ENCODE data around the gene HSPBP1. TPM values are rescaled to one million over a fixed set of nuclear protein-coding genes. Genes with fewer than 3 reads are reported as not detected.

HSPBP1 gene
- total and polyA plus RNA-seq, 9 of the 15 experiments (the other 6 are each of a cell fraction or from before 2014, with no cell fraction given) = 0.83 to 81.3 (median 21.8) TPM

DNA sequence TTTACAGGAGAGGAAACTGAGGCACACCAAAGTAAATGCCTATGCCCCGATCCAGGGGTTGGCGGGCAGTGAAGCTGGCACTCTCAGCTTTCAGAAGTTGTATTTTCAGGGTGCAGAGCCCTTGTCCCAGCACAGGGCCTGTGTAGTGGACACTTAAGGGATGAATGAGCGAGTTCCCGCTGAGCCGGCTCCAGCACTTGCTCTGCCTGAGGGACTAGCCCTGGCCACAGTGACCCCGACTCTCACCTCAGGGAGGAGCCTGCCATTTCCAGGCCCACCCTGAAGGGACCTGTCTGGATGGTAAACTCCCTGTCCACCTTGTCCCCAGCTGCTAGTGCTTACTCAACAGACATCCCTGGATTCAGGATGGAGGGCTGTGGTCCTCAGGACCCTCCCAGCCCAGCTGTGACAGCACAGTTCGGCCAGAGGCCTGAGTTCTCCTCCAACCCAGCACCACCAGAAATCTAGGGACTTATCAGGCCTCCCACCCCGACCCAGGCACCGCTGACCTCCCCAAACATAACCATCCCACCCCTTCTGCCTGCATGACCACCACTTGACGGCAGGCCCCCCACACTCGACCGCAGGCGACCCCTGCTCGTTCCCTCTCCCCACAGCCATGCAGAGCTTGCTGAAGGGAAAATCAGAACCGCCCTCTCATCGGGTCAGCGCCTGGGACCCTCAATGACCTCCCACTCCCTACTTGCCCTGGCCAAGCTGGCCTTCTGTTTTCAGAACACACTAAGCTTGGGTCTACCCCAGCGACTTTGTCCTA, 29.5 kb downstream of the HSPBP1 start:
- TF ChIP-seq, protein P1, sequence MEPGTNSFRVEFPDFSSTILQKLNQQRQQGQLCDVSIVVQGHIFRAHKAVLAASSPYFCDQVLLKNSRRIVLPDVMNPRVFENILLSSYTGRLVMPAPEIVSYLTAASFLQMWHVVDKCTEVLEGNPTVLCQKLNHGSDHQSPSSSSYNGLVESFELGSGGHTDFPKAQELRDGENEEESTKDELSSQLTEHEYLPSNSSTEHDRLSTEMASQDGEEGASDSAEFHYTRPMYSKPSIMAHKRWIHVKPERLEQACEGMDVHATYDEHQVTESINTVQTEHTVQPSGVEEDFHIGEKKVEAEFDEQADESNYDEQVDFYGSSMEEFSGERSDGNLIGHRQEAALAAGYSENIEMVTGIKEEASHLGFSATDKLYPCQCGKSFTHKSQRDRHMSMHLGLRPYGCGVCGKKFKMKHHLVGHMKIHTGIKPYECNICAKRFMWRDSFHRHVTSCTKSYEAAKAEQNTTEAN (CRISPR knock-in tag; IDR thresholded peaks at IDR 0.05) = no peak
- TF ChIP-seq RBFOX2 (IDR thresholded peaks at IDR 0.05; ENCODE audit: low read depth, low read length) = peak; percentile 31; the same call in 1 of the 2 replicates
- ATAC-seq (no peak), DNase-seq (ENCODE audit: extremely low read depth in 1 of 4, low spot score in 3 of 4) (no peak), FAIRE-seq (no peak)
- Histone ChIP-seq H3K27me3 (ENCODE audit: control insufficient read depth in 2 of 2, insufficient read depth in 2 of 2, low read length in 2 of 2) (no peaks in the 10 kb centered on the region; a peak in 1 of 5 replicates), H3K36me3 (ENCODE audit: control insufficient read depth, insufficient read depth, low read length) (peaks cover 92% of the 10 kb centered on the region), H4K20me1 (replicated peaks; ENCODE audit: control insufficient read depth, insufficient read depth, low read length) (peaks cover 70% of the 10 kb centered on the region), H3K4me3 (no peak overlapping the region), H3K9me1 (ENCODE audit: control insufficient read depth, insufficient read depth, low read length) (peaks cover 8% of the 10 kb centered on the region), H3K4me1 (replicated peaks in 1 of 2; ENCODE audit: control insufficient read depth in 2 of 2, insufficient read depth in 2 of 2, low read length in 2 of 2) (peaks cover 10 to 44% of the 10 kb centered on the region in 2 experiments; a peak in 4 of 5 replicates), H3K4me2 (ENCODE audit: insufficient read depth, low read length) (no peak overlapping the region), H2AFZ (ENCODE audit: low read depth, low read length) (no peak overlapping the region), H3K9me3 (replicated peaks; ENCODE audit: control insufficient read depth, insufficient read depth, low read depth, low read length) (no peaks in the 10 kb centered on the region), H3K9ac (ENCODE audit: insufficient read depth in 1 of 2, low read depth in 2 of 2, low read length in 2 of 2) (0 out of 4 replicates have a peak overlapping the region, but pooled peaks of 1 of the 2 experiments have one; percentile 13), H3K79me2 (ENCODE audit: control insufficient read depth, insufficient read depth, low read length) (peaks cover 84% of the 10 kb centered on the region), H3K27ac (ENCODE audit: extremely low read depth, low read depth, low read length) (no peak overlapping the region)
- 92% methylated on average over 13 of the region's 18 CpGs for WGBS (ENCODE audit: insufficient coverage, low coverage, missing lambda C conversion rate)
- POLR2A ChIA-PET = interaction anchor here (0.6 to 2.0 kb wide), 4 partner anchors 9 to 34 kb away, joined by 3 to 4 read pairs (median 4); partner anchors contain the start of genes PPP6R1 and TMEM86B
- CTCF ChIA-PET (ENCODE audit: low intra/inter-chr PET ratio) = no interaction called here
- BruUV-seq (replicated peaks) = no TSS peak
- in situ Hi-C loops (cut with MboI) = no loop called here
- intact Hi-C loops (cut with micrococcal nuclease) = no loop called here
